SKM-1 (cell line): Measurements from ENCODE around the gene PITX3.
"Not testable (repeated sequence)": the region's sequence is repeated elsewhere in the genome, so short reads cannot be mapped to it uniquely, and the experiment has no call there.

Experiments
- DNase-seq: peaks from one replicate; lab custom pipeline; 2025; ENCODE audit not compliant: unreplicated experiment; lab: John Stamatoyannopoulos, UW

The PITX3 gene

DNA sequence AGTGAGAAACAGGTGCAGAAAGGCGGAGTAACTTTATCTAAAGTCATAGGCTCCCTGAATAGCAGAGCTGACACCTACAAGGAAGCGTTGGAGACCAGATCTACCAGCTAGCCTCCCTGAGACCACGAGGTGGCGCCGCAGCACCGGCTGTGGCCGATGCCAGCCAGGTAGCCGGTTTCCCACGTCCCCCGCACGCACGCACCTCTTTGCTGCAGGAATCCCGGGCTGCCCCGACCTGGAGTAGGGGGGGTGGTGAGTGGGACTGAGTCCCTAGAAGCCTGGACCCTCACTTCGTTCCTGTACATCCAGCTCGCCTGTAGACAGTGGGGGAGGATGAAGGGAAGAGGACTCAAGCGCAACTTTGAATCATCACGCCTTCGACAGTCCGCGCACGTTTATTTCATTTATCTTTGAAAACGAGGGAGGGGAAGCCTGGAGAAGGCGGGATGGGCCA is 11.5 kb downstream of the PITX3 start:
- peak; percentile 47 for DNase-seq

DNA sequence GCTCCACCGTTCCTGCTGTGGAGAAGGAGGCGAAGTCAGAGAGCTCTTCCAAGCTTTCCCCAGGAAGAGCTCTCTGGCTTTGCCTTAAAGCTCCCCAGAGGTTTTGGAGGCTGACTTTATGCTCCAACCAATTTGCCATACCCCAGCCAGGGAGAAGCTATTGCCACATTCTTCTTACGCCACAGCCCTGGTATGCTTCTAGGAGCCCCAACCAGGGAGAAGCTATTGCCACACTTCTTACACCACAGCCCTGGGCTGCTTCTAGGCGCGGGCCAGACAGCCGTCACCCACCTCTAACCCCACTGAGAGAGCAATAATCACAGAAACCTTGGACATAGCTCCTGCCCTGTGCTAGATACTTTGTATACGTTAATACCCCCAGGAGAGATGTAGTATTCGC is 14.3 kb downstream of the PITX3 start:
- DNase-seq: peak; percentile 85

DNA sequence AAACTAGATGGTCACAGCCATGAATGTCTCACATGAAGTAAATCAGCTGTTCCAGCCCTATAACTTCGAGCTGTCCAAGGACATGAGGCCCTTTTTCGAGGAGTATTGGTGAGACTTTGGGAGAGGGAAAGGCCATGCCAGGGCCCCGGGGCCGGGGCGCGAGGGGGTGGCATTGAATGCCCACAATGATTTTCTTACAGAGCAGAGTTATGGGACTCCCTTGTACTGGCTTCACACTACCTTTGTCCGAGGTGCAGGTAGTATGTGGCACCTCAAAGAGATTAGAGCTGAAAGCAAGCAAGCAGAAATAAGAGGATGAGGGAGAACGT is 14.8 kb downstream of the PITX3 start:
- DNase-seq: no peak

DNA sequence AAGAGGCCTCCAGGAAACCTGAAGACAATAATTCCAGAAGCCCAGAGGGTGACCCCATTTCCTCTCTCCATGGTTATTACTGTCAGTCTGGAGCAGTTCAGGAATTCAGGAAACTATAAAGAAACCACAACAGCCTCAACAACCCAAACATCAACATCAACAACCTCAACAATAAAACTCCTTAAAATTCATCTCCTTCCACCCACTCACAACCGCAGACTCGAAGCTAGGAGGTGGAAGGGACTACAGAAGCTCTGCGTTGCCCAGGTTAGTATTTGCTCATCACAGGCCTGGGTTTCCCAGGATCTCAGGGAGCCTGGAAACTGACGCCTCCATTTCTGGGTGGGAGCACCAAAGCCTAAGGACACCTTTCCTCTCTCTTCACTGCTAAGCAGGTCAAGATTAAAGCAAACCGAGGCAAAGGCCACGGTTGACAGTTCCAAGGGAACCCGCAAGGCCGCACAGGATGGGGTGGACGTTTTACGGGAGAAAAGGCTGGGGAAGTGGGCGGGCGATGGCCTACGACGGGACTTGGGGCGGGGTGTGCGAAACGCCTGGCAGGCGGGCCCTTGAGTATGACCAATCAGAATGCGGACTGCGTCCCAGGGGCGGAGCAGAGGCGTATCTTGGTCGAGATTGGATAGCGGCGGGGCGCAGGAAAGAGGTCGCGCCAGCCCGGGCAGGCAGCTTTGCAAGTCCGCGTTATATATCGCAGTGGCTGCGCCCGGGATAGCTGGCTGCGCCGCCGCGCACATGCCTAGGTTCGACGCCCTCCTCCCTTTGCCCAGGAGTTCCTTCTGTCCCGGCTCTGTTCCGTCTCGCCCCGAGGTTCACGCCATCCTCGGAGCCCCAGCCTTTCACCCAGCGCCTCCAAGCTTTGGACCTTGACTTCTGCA is 15.4 kb downstream of the PITX3 start, which contains the start of gene ELOVL3:
Gene ELOVL3, plus strand, starts transcription at position 654 of the 896 bp plus-strand sequence. CDS start 250 bp downstream, outside the sequence.
- DNase-seq: no peak

DNA sequence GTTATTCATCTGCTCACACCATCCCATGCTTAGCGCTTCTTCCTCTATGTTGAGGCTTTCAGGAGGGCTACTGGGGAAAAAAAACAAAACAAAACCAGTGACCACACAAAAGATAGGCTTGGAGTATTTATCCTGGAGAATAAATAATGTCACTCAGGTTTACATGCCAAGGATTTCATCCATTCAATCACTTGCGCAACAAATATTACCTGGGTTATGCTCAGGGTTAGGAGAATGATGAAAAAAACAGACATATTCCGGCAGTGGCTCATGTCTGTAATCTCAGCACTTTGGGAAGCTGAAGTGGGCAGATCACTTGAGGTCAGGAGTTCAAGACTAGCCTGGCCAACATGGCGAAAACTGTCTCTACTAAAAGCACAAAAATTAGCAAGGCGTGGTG is 18.5 kb downstream of the PITX3 start:
- DNase-seq: no peak

DNA sequence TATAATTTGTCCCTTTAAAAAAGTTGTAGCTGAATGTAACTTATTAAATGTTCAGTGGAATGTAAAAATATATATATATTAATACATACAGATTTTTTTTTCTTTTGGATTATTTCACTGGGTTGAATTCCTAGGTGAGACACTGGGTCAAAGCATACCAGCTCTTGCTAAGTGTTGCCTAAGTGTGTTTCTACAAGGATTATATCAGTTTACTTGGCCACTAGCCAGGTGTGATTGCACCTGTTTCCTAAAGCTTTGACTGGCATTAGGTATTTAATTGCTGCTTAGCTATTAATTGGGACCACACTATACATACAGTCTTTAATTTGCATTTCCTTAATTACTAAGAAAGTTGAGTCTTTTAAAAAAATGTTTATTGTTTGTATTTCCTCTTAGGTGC is 20.7 kb downstream of the PITX3 start:
- no peak for DNase-seq

DNA sequence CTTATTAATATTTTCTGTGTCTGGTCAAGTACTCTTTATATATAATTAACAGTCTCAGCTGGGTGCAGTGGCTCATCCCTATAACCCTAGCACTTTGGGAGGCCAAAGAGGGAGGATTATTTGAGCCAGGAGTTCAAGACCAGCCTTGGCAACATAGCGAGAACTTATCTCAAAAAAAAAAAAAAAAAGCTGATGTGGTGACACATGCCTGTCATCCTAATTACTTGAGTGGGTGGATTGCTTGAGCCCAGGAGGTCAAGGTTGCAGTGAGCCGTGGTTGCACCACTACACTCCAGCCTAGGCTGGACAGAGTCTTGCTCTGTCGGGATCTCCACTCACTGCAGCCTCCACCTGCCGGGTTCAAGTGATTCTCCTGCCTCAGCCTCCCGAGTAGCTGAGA is 21.9 kb downstream of the PITX3 start:
- DNase-seq: no peak

DNA sequence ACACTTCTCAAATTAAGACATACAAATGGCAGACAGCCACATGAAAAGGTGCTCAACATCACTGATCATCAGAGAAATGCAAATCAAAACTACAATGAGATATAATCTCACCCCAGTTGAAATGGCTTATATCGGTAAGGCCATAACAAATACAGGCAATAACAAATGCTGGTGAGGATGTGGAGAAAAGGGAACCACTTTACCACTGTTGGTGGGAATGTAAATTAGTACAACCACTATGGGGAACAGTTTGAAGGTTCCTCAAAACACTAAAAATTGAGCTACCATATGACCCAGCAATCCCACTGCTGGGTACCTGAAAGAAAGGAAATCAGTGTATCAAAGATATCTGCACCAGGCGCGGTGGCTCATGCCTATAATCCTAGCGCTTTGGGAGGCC is 27.7 kb downstream of the PITX3 start:
- DNase-seq: peak; percentile 57

DNA sequence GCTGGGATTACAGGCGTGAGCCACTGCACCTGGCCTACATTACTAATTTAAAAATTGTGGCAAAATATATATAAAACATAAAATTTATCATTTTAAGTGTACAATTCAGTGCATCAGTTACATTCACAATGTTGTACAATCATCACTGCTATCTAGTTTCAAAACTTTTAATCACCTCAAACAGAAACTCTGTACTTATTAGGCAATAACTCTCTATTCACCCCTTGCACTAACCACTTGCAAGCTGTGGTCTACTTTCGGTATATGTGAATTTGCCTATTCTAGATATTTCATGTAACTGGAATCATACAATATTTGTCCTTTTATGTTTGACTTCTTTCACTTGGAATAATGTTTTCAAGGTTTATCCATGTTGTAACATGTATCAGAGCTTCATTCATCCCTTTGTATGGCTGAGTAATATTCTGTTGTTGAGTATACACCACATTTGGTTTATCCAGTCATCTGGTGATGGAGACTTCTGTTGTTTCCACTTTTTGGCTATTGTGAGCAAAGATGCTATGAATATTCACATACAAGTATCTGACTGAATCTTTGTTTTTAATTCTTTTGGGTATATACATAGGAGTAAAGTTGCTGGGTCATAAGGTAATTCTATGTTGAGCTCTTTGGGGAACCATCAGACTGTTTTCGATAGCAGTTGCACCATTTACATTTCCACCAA is 29.6 kb downstream of the PITX3 start:
- DNase-seq: no peak

DNA sequence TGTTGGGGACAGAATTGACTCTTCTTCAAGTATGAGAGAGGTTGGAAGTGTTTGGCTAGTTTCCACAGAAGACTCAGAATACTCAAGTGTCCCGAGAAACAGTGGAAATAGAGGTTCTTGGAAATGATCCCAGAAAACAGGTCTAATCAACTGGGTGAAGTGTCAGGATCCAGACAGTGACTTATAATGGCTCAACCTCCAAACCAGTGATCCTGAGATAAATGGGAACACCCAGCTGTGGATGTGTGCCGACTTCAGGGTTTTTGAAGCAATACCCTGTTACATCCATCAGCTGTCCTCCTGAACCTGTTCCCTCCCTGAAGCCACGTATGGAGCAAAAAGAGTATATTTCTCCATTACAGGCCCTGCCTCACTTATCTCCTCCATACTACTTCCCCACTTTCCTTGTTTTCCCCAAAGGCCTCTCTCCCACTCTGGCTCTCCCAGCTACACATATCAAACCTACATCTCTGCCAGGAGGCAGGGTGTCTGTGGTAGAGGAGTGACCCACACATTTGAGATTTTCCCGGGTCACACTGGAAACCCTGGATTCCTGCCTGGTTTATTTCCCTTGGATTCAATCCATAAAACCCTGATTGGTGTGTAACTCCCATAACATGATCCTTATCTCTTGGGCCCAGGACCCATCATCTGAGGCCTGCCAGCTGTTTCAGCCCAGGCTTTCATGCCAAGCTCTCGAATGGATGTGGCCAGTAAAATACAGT is 32.8 kb downstream of the PITX3 start:
- DNase-seq: no peak

DNA sequence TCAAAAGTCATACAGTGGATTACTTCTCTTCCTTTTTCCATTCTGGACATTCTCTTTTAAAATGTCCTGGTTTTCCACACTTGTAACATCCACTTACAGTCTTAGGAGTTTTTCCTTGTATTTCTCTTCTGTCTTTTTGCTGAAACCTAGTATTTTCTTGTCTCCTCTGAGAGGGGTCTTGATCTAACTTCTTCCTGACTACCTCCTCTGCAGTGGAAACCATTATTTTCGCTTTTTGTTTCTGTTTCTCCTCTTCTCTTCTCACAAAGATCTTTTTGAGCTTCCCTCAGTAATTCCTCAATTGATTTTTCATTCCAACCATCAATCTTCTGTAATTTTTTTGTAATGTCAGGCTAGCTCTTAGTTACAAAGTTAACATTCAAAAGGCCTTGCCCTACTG is 38.9 kb downstream of the PITX3 start:
- no peak for DNase-seq

DNA sequence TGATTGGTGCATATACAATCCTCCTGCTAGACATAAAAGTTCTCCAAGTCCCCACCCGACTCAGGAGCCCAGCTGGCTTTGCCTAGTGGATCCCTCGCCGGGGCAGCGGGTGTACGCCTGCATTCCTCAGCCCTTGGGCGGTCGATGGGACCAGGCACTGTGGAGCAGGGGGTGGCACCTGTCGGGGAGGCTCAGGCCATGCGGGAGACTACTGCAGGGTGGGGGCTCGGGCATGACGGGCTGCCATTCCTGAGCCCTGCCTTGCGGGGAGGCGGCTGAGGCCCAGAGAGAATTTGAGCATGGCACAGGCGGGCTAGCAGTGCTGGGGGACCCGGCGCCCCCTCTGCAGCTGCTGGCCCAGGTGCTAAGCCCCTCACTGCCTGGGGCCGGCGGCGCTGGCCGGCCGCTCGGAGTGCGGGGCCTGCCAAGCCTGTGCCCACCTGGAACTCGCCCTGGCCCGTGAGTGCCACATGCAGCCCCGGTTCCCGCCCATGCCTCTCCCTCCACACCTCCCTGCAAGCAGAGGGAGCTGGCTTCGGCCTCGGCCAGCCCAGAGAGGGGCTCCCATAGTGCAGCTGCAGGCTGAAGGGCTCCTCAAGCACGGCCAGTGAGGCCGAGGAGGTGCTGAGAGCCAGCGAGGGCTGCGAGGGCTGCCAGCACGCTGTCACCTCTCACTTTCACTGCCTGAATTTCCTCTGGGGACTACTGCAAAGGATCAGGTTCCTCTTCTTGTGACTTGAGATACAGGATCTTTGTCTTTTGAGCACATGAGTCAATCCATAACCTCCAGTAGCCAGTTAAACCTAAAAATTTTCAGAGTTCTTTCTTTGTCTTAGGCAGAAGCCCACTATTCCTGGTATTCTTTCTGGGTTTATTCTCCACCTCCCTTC is 40.3 kb downstream of the PITX3 start:
- DNase-seq: no peak

DNA sequence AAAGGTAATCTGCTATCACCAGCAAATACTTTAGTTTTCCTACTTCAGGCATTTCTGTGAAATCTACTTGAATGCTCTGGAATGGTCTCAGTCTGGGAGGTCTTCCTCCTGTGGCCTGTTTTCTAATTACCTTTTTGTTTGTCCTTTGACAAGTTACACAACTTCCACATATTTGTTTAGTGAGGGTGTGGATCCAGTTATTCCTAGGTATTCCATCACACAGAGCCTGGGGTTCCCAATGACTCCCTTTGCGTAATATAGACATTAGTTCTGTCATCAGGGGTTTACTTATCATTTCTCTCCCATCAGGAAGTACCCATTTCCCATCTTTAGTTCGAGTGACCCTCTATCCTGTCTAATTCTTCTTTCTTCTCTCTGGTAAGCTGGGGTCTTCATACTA is 43.3 kb downstream of the PITX3 start:
- no peak for DNase-seq

DNA sequence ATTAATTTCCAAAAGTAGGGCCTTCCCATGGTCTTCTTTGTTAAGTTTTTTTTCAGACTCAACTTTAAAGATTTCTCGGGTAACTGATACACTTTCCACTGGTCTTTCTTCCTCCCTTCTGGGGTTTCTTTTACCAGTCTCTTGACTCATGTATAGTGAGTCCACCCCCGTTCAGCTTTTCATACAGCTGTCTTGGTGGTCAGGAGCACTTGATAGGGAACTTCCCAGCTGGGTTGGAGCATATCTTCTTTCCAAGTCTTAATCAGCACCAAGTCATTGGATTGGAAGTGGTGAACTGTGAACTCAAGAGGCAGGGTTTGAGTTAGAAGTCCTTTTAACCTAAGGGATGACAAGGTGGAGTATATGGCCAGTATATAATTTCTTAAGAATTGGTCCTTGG is 44.4 kb downstream of the PITX3 start:
- DNase-seq: no peak

DNA sequence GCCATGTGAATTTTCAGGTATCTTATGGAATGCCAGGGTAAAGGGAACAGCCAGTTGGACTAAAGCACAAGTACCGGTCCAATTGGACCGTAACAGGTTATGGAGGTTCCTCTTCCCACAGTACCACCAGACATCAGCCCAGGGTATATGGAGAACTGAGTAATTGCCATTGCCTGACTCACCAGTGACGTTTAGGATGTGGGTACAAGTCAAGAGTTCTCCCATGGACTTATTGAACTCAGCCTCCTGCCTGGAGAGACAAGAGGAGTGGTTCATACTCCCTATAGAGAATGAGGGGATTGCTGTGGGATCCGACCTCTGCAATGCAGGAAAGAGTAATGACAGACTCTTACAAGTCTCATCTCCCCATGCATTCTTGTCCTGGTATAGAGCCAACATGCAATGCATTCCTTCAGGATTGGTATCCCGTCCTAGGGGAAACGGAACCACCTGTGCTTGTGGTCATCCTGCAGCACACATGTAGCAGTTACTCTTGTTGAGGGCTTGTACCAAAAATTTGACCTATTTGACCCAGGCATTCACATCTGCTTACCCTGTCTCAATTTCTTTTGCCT is 45.9 kb downstream of the PITX3 start:
- no peak for DNase-seq

DNA sequence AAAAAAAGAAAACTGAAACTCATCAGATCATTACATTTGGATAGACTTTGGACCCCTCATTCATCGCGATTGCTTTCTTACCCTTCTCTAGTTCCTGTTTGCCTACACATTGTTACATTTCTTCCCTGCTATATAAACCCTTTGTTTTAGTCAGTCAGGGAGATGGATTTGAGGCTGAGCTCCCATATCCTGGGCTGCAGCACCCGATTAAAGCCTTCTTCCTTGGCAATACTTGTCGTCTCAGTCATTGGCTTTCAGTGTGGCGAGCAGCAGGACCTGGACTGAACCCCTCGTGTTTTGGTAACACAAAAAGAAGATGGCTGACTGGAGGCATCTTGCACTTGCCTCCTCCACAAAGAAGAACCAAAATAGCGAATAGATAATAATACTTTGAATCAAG is 49.4 kb downstream of the PITX3 start:
- no peak for DNase-seq

DNA sequence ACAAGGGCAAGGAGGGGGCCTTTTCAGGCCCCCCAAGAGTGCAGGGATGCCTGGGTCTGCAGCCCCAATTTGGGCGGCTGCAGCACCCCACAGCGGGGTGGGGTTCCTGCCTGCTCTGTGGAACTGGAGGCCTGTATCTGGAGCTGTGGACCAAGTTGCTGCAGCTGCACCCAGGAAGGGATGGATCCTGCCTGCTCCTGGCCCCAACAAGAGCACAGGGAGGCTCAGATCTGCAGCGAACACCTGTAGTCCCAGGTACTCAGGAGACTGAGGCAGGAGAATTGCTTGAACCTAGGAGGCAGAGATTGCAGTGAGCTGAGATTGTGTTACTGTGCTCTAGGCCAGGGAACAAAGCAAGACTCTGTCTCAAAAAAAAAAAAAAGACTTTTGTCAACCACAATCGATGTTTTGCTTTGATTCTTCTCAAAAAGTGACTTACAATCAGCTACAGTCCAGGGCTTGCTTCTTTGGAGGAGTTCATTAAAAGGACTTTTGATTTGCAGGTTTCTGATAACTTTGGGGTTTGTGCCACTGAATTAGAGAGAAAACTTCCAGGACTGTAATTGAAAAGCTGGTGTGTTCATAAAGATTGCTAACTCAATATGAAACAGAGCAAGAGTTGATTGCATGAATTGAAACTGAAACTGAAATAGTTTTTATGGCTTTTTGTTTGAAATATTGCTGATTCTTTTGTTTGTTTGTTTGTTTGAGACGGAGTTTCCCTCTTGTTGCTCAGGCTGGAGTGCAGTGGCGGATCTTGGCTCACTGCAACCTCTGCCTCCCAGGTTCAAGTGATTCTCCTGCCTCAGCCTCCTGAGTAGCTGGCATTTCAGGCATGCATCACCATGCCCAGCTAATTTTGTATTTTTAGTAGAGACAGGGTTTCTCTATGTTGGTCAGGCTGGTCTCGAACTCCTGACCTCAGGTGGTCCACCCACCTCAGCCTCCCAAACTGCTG is 52.1 kb downstream of the PITX3 start:
- DNase-seq: not testable (repeated sequence)

DNA sequence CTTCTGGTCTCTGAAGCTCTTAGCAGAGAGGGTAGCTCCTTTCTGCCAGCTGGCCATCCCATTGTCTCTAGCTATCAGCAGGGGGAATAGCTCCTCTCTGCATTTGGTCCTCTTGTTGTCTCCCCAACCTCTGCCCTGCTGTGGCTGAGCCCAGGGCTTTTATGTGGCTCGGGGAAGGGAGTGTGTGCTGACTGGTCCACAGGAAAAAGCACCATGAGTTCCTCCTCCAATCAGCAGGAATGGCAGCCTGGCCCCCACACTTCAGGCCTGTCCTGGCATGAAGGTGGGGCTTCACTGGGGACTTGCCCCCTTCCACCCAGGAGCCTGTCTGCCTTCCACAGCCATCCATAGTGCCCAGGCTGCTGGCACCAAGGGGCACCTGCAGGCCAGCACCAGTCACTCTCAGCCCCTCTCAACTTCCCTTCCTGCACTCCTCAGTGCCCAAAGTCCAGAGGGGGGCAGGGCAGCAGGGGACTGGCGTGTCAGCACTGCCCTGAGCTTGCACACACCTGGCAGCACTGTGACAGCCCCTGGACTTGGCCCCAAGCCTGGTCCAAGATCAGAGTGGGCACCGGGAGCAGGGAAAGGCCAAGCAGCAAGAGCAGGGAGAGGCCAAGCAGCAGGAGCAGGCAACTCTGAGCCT is 52.9 kb downstream of the PITX3 start:
- no peak for DNase-seq
